ENCODE data around the gene MICAL2. TPM values are rescaled to one million over a fixed set of nuclear protein-coding genes. Genes with fewer than 3 reads are reported as not detected.

MICAL2 gene
- total and polyA plus RNA-seq, 8 donors = 4.8 to 38.8 (median 26.5) TPM

DNA sequence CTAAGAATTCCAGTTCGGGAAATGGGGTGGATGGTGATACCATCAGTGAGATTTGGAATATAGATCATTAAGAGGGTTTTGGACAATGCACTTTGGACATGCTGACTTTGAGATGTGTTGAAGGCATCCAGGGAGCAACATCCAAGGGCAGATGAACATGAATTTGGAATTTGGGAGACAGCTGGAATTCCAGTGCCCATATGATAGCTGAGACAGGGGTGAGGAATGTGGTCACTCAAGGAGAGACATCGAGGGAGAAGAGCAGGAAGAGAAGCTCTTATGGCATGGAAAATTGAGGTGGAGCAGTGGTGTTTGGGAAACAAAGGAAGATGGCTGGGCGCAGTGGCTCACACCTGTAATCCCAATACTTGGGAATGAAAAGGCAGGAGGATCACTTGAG, 11.8 kb upstream of the MICAL2 start:
- no peak for ATAC-seq
- Histone ChIP-seq H3K4me3 (no peak overlapping the region), H3K9me3 (no peaks in the 10 kb centered on the region), H3K4me1 (no peaks in the 10 kb centered on the region), H3K27me3 (no peaks in the 10 kb centered on the region), H3K36me3 (no peaks in the 10 kb centered on the region), H3K27ac (no peak overlapping the region)
- no peak for TF ChIP-seq CTCF (IDR thresholded peaks at IDR 0.05)
- intact Hi-C loops (cut with DNase I) = no loop called here
- FAIRE-seq = no peak
- no peak for DNase-seq
- 77 to 97% methylated on average over 3 of the region's 3 CpGs for WGBS, 2 donors

DNA sequence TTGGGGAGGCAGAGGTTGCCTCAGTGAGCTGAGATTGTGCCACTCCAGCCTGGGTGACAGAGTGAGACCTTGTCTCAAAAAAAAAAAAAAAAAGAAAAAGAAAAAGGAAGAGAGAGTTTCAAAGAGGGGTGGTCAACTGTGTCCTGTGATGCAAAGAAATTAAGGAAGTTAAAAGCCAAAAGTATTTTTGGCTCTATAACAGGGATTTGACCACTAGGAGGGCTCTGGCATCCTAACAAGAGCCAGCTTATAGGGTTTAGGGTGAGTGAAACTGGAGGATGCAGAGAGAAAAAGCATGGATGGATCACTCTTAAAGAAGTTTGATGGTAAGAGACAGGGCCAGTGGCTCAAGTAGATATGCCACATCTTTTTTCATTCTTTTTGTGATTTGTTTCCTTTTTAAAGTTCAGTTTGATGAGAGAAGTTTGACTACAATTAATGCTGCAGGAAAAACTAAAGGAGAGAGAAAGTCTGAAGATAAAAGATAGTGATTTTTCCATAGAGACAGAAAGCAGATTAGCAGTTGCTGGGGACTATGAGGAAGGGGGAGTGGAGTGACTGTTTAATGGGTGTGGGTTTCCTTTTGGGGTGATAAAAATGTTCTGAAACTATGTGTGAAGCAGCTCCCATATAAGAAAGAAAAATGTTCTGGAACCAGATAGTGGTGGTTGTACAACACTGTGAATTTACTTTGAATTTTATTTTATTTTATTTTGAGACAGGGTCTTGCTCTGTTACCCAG, 11.1 kb upstream of the MICAL2 start:
- FAIRE-seq = no peak
- no peak for DNase-seq
- no peak for ATAC-seq
- Histone ChIP-seq H3K27me3 (no peaks in the 10 kb centered on the region), H3K36me3 (no peaks in the 10 kb centered on the region), H3K4me1 (no peaks in the 10 kb centered on the region), H3K27ac (no peak overlapping the region), H3K9me3 (no peaks in the 10 kb centered on the region), H3K4me3 (no peak overlapping the region)
- TF ChIP-seq CTCF (IDR thresholded peaks at IDR 0.05) = no peak
- intact Hi-C loops (cut with DNase I) = no loop called here

GRCh38 chr11:12100429-12100828, 10.0 kb upstream of the MICAL2 start:
- Histone ChIP-seq H3K9me3 (no peaks in the 10 kb centered on the region), H3K27me3 (no peaks in the 10 kb centered on the region), H3K4me3 (no peak overlapping the region), H3K36me3 (no peaks in the 10 kb centered on the region), H3K27ac (no peak overlapping the region), H3K4me1 (no peaks in the 10 kb centered on the region)
- DNase-seq = no peak
- intact Hi-C loops (cut with DNase I) = no loop called here
- WGBS, 2 donors = 84 to 92% methylated on average over 8 of the region's 8 CpGs
- no peak for FAIRE-seq
- TF ChIP-seq CTCF (IDR thresholded peaks at IDR 0.05) = no peak
- ATAC-seq = no peak

DNA sequence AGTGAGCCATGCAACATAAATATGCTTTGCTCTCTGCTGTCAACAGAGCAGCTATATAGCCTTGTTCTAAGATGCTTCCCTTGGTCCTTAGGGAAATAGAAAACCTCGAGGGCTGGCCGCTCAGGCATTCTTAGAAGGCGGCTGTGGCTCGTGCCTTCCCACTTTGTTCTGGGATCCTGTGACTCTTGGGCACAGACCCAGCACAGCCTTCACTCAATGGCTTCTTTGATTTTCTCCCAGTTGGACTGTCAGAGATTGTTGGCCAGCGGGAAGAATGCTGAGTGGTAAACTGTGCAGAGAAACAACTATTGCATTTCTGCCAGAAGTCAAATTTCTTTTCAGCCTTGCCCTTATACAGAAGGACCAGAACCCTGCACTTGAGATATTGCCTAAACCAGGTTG, 9.5 kb upstream of the MICAL2 start:
- Histone ChIP-seq H3K36me3 (no peaks in the 10 kb centered on the region), H3K4me1 (no peaks in the 10 kb centered on the region), H3K27ac (no peak overlapping the region), H3K9me3 (no peaks in the 10 kb centered on the region), H3K4me3 (no peak overlapping the region), H3K27me3 (no peaks in the 10 kb centered on the region)
- DNase-seq (no peak), ATAC-seq (peak in 2 of 4 donors; percentile 18 to 24), FAIRE-seq (no peak)
- 62 to 64% methylated on average over 5 of the region's 5 CpGs for WGBS, 2 donors
- no peak for TF ChIP-seq CTCF (IDR thresholded peaks at IDR 0.05)
- intact Hi-C loops (cut with DNase I) = no loop called here

GRCh38 chr11:12101318-12101717, 9.1 kb upstream of the MICAL2 start:
- H3K4me3 ChIP-seq = no peak overlapping the region
- ATAC-seq (no peak), FAIRE-seq (no peak), DNase-seq (no peak)
- no peaks in the 10 kb centered on the region for H3K27me3 ChIP-seq
- no peaks in the 10 kb centered on the region for H3K9me3 ChIP-seq
- TF ChIP-seq CTCF (IDR thresholded peaks at IDR 0.05) = no peak
- WGBS, 2 donors = 27 to 28% methylated on average over 1 of the region's 1 CpG
- H3K36me3 ChIP-seq = no peaks in the 10 kb centered on the region
- H3K4me1 ChIP-seq = no peaks in the 10 kb centered on the region
- no peak overlapping the region for H3K27ac ChIP-seq
- intact Hi-C loops (cut with DNase I) = no loop called here
